GM21786 (cell line): ENCODE measurements around the gene PRSS50.

ENCODE experiments used
- ATAC-seq: cut with Tn5 transposase; IDR thresholded peaks from one replicate; pipeline ENCODE4 v1.9.1; 2021; ENCODE audit not compliant: unreplicated experiment

The PRSS50 gene

GRCh38 chr3:46671541-46672348 is 45.9 kb downstream of the PRSS50 start:
- no peak for ATAC-seq

- no peak for ATAC-seq
Measured at GRCh38 chr3:46670891-46671427, 46.7 kb downstream of the PRSS50 start.

- no peak for ATAC-seq
Measured at GRCh38 chr3:46670000-46670890, 47.4 kb downstream of the PRSS50 start.

GRCh38 chr3:46669191-46669999 is 48.3 kb downstream of the PRSS50 start:
- ATAC-seq, result no peak

- no peak for ATAC-seq
Measured at GRCh38 chr3:46668591-46668990, 49.1 kb downstream of the PRSS50 start.

- no peak for ATAC-seq
Measured at GRCh38 chr3:46668116-46668515, 49.6 kb downstream of the PRSS50 start.

GRCh38 chr3:46667657-46668056 is 50.0 kb downstream of the PRSS50 start:
- no peak for ATAC-seq

- ATAC-seq, result no peak
Measured at GRCh38 chr3:46667061-46667621, 50.5 kb downstream of the PRSS50 start.

- no peak for ATAC-seq
Measured at GRCh38 chr3:46666453-46666845, 51.2 kb downstream of the PRSS50 start.

GRCh38 chr3:46665763-46666452 is 51.8 kb downstream of the PRSS50 start:
- ATAC-seq, result no peak

GRCh38 chr3:46664971-46665762 is 52.5 kb downstream of the PRSS50 start:
- no peak for ATAC-seq

GRCh38 chr3:46664188-46664970 is 53.3 kb downstream of the PRSS50 start:
- no peak for ATAC-seq

GRCh38 chr3:46663591-46664135 is 54.0 kb downstream of the PRSS50 start:
- ATAC-seq, result no peak

- no peak for ATAC-seq
Measured at GRCh38 chr3:46662771-46663551, 54.7 kb downstream of the PRSS50 start.
